Measurements from ENCODE around the gene PRKACG.

The PRKACG gene

GRCh38 chr9:68978501-68978900 lies 35.4 kb downstream of the PRKACG start:
- Histone ChIP-seq H3K9ac (ENCODE audit: low read depth, low read length) (no peak overlapping the region), H3K36me3 (ENCODE audit: control insufficient read depth, insufficient read depth, low read length) (no peaks in the 10 kb centered on the region), H3K4me1 (ENCODE audit: control insufficient read depth, insufficient read depth, low read length) (peaks cover 11% of the 10 kb centered on the region), H3K27me3 (ENCODE audit: control insufficient read depth, insufficient read depth, low read length) (no peaks in the 10 kb centered on the region), H3K4me3 (ENCODE audit: low read depth, low read length) (no peak overlapping the region), H3K9me3 (ENCODE audit: control insufficient read depth, insufficient read depth, low read length) (no peaks in the 10 kb centered on the region)

DNA sequence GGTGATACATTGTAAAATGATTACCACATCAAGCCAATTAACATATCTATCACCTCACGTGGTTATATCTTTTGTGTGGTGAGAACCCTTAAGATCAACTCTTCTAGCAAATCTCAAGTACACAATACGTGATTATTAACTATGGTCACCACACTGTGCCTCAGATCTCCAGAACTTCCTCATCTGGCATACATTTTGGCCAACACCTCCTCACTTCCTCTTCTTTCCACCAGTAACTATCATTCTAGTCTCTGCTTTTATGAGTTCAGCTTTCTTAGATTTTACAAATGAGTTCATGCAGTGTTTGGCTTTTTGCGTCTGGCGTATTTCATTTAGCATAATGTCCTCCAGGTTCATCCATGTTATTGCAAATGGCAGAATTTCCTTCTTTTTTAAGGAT lies 35.8 kb downstream of the PRKACG start:
- Histone ChIP-seq H3K9me3 (ENCODE audit: control insufficient read depth, insufficient read depth, low read length) (no peaks in the 10 kb centered on the region), H3K9ac (ENCODE audit: low read depth, low read length) (no peak overlapping the region), H3K4me3 (ENCODE audit: low read depth, low read length) (no peak overlapping the region), H3K36me3 (ENCODE audit: control insufficient read depth, insufficient read depth, low read length) (no peaks in the 10 kb centered on the region), H3K4me1 (ENCODE audit: control insufficient read depth, insufficient read depth, low read length) (peaks cover 11% of the 10 kb centered on the region), H3K27me3 (ENCODE audit: control insufficient read depth, insufficient read depth, low read length) (no peaks in the 10 kb centered on the region)

DNA sequence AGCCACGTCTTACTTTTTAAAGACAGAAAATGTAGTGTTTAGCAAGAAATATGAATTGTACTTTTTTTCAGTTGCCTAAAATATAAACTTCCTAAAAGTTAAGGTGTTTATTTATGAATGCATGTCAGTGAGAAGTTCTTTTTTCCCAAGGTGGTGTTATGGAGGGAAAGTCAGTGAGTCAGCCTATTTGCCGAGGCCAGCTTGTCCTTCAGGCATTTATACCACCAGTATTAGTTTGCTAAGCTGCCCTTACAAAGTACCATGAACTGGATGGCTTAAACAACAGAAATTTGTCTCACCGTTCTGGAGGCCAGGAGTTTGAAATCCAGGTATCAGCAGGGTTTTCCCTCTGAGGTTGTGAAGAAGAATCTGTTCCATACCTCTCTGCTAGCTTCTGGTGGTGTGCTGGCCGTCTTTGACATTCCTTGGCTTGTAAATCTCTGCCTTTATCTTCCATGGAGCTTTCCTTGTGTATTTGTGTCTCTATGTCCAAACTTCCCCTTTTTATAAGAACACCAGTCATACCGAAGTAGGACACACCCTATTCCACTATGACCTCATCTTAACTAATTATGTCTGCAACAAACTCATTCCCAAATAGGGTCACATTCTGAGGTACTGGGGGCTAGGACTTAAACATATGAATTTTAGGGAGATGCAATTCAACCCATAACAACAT lies 38.4 kb downstream of the PRKACG start:
- no peaks in the 10 kb centered on the region for H3K27me3 ChIP-seq (ENCODE audit: control insufficient read depth, insufficient read depth, low read length)
- peaks cover 5% of the 10 kb centered on the region for H3K4me1 ChIP-seq (ENCODE audit: control insufficient read depth, insufficient read depth, low read length)
- H3K9me3 ChIP-seq (ENCODE audit: control insufficient read depth, insufficient read depth, low read length) = no peaks in the 10 kb centered on the region
- no peak overlapping the region for H3K9ac ChIP-seq (ENCODE audit: low read depth, low read length)
- no peaks in the 10 kb centered on the region for H3K36me3 ChIP-seq (ENCODE audit: control insufficient read depth, insufficient read depth, low read length)
- H3K4me3 ChIP-seq (ENCODE audit: low read depth, low read length) = no peak overlapping the region

GRCh38 chr9:68974901-68975300 lies 39.0 kb downstream of the PRKACG start:
- no peaks in the 10 kb centered on the region for H3K9me3 ChIP-seq (ENCODE audit: control insufficient read depth, insufficient read depth, low read length)
- no peaks in the 10 kb centered on the region for H3K36me3 ChIP-seq (ENCODE audit: control insufficient read depth, insufficient read depth, low read length)
- H3K4me3 ChIP-seq (ENCODE audit: low read depth, low read length) = no peak overlapping the region
- no peaks in the 10 kb centered on the region for H3K27me3 ChIP-seq (ENCODE audit: control insufficient read depth, insufficient read depth, low read length)
- H3K4me1 ChIP-seq (ENCODE audit: control insufficient read depth, insufficient read depth, low read length) = peaks cover 3% of the 10 kb centered on the region
- no peak overlapping the region for H3K9ac ChIP-seq (ENCODE audit: low read depth, low read length)

GRCh38 chr9:68974431-68974830 lies 39.5 kb downstream of the PRKACG start:
- no peaks in the 10 kb centered on the region for H3K27me3 ChIP-seq (ENCODE audit: control insufficient read depth, insufficient read depth, low read length)
- no peak overlapping the region for H3K4me3 ChIP-seq (ENCODE audit: low read depth, low read length)
- H3K9me3 ChIP-seq (ENCODE audit: control insufficient read depth, insufficient read depth, low read length) = no peaks in the 10 kb centered on the region
- H3K36me3 ChIP-seq (ENCODE audit: control insufficient read depth, insufficient read depth, low read length) = no peaks in the 10 kb centered on the region
- no peak overlapping the region for H3K9ac ChIP-seq (ENCODE audit: low read depth, low read length)
- H3K4me1 ChIP-seq (ENCODE audit: control insufficient read depth, insufficient read depth, low read length) = no peaks in the 10 kb centered on the region

DNA sequence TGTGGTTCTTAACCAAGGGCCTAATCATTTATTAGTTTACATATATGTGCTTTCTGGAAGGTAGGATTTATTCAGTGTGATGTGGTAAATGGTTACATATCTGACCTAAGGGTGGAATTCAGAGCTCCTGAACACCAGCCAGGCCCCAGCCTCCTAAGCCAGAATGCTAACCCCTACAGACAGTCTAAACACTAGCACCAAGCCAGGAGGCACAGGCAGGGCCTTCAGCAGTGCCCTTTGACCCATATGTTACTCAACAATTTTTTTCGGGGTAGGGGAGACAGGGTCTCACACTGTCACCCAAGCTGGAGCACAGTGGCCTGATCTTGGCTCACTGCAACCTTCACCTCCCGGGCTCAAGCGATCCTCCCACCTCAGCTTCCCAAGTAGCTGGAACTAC lies 40.3 kb downstream of the PRKACG start:
- no peak overlapping the region for H3K4me3 ChIP-seq (ENCODE audit: low read depth, low read length)
- H3K9ac ChIP-seq (ENCODE audit: low read depth, low read length) = no peak overlapping the region
- H3K4me1 ChIP-seq (ENCODE audit: control insufficient read depth, insufficient read depth, low read length) = no peaks in the 10 kb centered on the region
- H3K36me3 ChIP-seq (ENCODE audit: control insufficient read depth, insufficient read depth, low read length) = no peaks in the 10 kb centered on the region
- H3K9me3 ChIP-seq (ENCODE audit: control insufficient read depth, insufficient read depth, low read length) = no peaks in the 10 kb centered on the region
- H3K27me3 ChIP-seq (ENCODE audit: control insufficient read depth, insufficient read depth, low read length) = no peaks in the 10 kb centered on the region

GRCh38 chr9:68970151-68970550 lies 43.8 kb downstream of the PRKACG start:
- H3K36me3 ChIP-seq (ENCODE audit: control insufficient read depth, insufficient read depth, low read length) = no peaks in the 10 kb centered on the region
- no peaks in the 10 kb centered on the region for H3K27me3 ChIP-seq (ENCODE audit: control insufficient read depth, insufficient read depth, low read length)
- no peaks in the 10 kb centered on the region for H3K4me1 ChIP-seq (ENCODE audit: control insufficient read depth, insufficient read depth, low read length)
- H3K9ac ChIP-seq (ENCODE audit: low read depth, low read length) = no peak overlapping the region
- H3K9me3 ChIP-seq (ENCODE audit: control insufficient read depth, insufficient read depth, low read length) = no peaks in the 10 kb centered on the region
- no peak overlapping the region for H3K4me3 ChIP-seq (ENCODE audit: low read depth, low read length)

- Histone ChIP-seq H3K4me1 (ENCODE audit: control insufficient read depth, insufficient read depth, low read length) (no peaks in the 10 kb centered on the region), H3K4me3 (ENCODE audit: low read depth, low read length) (no peak overlapping the region)
Measured at GRCh38 chr9:68969538-68969937, 44.4 kb downstream of the PRKACG start.

GRCh38 chr9:68967800-68968199 lies 46.1 kb downstream of the PRKACG start:
- Histone ChIP-seq H3K9ac (ENCODE audit: low read depth, low read length) (no peak overlapping the region), H3K9me3 (ENCODE audit: control insufficient read depth, insufficient read depth, low read length) (no peaks in the 10 kb centered on the region), H3K4me1 (ENCODE audit: control insufficient read depth, insufficient read depth, low read length) (no peaks in the 10 kb centered on the region), H3K36me3 (ENCODE audit: control insufficient read depth, insufficient read depth, low read length) (no peaks in the 10 kb centered on the region), H3K27me3 (ENCODE audit: control insufficient read depth, insufficient read depth, low read length) (no peaks in the 10 kb centered on the region), H3K4me3 (ENCODE audit: low read depth, low read length) (no peak overlapping the region)

More at GRCh38 chr9:68969538-68969937, 44.4 kb downstream of the PRKACG start:
- Histone ChIP-seq H3K9me3 (ENCODE audit: control insufficient read depth, insufficient read depth, low read length) (no peaks in the 10 kb centered on the region), H3K9ac (ENCODE audit: low read depth, low read length) (no peak overlapping the region), H3K36me3 (ENCODE audit: control insufficient read depth, insufficient read depth, low read length) (no peaks in the 10 kb centered on the region), H3K27me3 (ENCODE audit: control insufficient read depth, insufficient read depth, low read length) (no peaks in the 10 kb centered on the region)

DNA sequence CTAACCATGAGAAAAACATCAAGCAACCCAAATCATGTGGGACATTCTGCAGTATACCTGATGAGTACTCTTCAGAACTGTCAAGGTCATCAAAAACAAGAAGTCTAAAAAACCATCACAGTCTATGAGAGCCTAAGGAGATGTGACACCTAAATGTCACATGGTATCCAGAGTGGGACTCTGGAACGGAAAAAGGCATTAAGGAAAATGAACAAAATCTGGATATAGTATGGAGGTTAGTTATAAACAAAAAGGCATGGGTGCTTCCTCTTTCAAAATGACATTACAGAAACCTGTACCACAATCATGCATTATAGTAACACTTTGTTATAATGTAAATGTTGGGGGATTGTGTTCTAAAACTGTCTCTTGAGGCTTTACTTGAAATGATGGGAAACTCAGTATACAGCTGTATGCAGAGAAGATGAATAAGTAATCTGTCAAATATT lies 47.4 kb downstream of the PRKACG start:
- Histone ChIP-seq H3K9ac (ENCODE audit: low read depth, low read length) (no peak overlapping the region), H3K36me3 (ENCODE audit: control insufficient read depth, insufficient read depth, low read length) (no peaks in the 10 kb centered on the region), H3K4me3 (ENCODE audit: low read depth, low read length) (no peak overlapping the region), H3K4me1 (ENCODE audit: control insufficient read depth, insufficient read depth, low read length) (no peaks in the 10 kb centered on the region), H3K27me3 (ENCODE audit: control insufficient read depth, insufficient read depth, low read length) (no peaks in the 10 kb centered on the region), H3K9me3 (ENCODE audit: control insufficient read depth, insufficient read depth, low read length) (no peaks in the 10 kb centered on the region)

DNA sequence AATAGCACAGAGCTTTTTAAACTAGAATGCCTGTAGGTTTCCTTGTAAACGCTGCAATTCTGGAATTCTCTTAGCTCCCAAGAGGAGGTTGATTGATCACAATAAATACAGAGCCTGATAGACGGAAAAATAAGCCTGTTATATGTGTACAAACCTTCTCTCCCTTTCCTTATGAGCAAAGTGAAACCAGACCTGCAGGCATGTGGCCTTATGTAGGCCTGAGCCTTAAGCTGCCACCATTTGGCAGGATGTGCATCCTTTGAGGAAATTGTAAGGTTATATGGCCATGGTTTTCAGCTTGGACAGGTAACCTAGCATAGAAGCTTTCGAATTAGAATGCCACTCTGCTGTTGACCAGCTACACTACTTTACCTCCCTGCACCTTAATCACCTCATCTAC lies 49.1 kb downstream of the PRKACG start:
- H3K9me3 ChIP-seq (ENCODE audit: control insufficient read depth, insufficient read depth, low read length) = no peaks in the 10 kb centered on the region
- H3K4me1 ChIP-seq (ENCODE audit: control insufficient read depth, insufficient read depth, low read length) = no peaks in the 10 kb centered on the region
- no peak overlapping the region for H3K9ac ChIP-seq (ENCODE audit: low read depth, low read length)
- no peaks in the 10 kb centered on the region for H3K36me3 ChIP-seq (ENCODE audit: control insufficient read depth, insufficient read depth, low read length)
- H3K4me3 ChIP-seq (ENCODE audit: low read depth, low read length) = no peak overlapping the region
- no peaks in the 10 kb centered on the region for H3K27me3 ChIP-seq (ENCODE audit: control insufficient read depth, insufficient read depth, low read length)

DNA sequence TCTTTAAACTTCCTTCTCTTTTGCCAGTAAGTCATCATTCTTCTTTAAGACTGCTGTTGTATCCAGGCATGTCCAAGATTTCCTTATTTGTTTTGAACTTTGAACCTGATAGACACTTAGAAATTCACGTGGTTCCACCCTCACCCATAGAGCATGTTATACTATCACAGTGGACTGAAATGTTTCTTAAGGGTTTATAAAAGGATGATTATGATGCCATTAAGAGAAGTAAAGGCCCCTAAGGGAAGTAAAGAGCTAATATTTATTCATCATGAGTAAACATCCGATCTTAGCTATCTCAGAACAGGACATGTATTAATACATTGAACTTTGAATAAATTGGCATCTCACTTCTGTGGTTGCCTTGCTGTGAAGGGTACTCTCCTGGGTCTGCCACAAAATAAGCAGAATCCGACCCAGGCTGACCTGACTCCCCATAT lies 49.8 kb downstream of the PRKACG start:
- Histone ChIP-seq H3K4me1 (ENCODE audit: control insufficient read depth, insufficient read depth, low read length) (no peaks in the 10 kb centered on the region), H3K9me3 (ENCODE audit: control insufficient read depth, insufficient read depth, low read length) (no peaks in the 10 kb centered on the region), H3K27me3 (ENCODE audit: control insufficient read depth, insufficient read depth, low read length) (no peaks in the 10 kb centered on the region), H3K4me3 (ENCODE audit: low read depth, low read length) (no peak overlapping the region), H3K36me3 (ENCODE audit: control insufficient read depth, insufficient read depth, low read length) (no peaks in the 10 kb centered on the region), H3K9ac (ENCODE audit: low read depth, low read length) (no peak overlapping the region)
